IPS-15b (cell line): ENCODE measurements around the gene MMP25.
"Not testable (repeated sequence)": the region's sequence is repeated elsewhere in the genome, so short reads cannot be mapped to it uniquely, and the experiment has no call there.

ENCODE experiments used
- H3K27me3 ChIP-seq: one replicate; pipeline ENCODE4 v1.6.1; 2013; ENCODE audit warnings: low read length; ENCODE audit not compliant: control insufficient read depth, insufficient read depth
- H3K36me3 ChIP-seq: one replicate; pipeline ENCODE4 v1.6.1; 2013; ENCODE audit warnings: low read length; ENCODE audit not compliant: control insufficient read depth, insufficient read depth
- H3K4me1 ChIP-seq: one replicate; pipeline ENCODE4 v1.6.1; 2013; ENCODE audit warnings: mild to moderate bottlenecking, low read length; ENCODE audit not compliant: control insufficient read depth, insufficient read depth
- H3K4me3 ChIP-seq: one replicate; pipeline ENCODE4 v1.5.1; 2013; ENCODE audit warnings: low read depth, low read length
- H3K9ac ChIP-seq: one replicate; pipeline ENCODE4 v1.6.1; 2013; ENCODE audit warnings: low read depth, mild to moderate bottlenecking, low read length
- H3K9me3 ChIP-seq: one replicate; pipeline ENCODE4 v1.6.1; 2013; ENCODE audit warnings: mild to moderate bottlenecking, low read length; ENCODE audit not compliant: control insufficient read depth, insufficient read depth

MMP25 gene

GRCh38 chr16:3072576-3073263 lies 26.4 kb downstream of the MMP25 start:
- not testable (repeated sequence) for H3K36me3 ChIP-seq, H3K9ac ChIP-seq

GRCh38 chr16:3073448-3073847 lies 27.1 kb downstream of the MMP25 start:
- Histone ChIP-seq H3K27me3 (no peaks in the 10 kb centered on the region), H3K36me3 (no peaks in the 10 kb centered on the region), H3K4me3 (no peak overlapping the region), H3K4me1 (no peaks in the 10 kb centered on the region), H3K9ac (no peak overlapping the region), H3K9me3 (no peaks in the 10 kb centered on the region)

More at GRCh38 chr16:3072576-3073263, 26.4 kb downstream of the MMP25 start:
- not testable (repeated sequence) for H3K4me1 ChIP-seq, H3K4me3 ChIP-seq, H3K9me3 ChIP-seq, H3K27me3 ChIP-seq

GRCh38 chr16:3074860-3075522 lies 28.6 kb downstream of the MMP25 start:
- no peak overlapping the region for H3K4me3 ChIP-seq
- no peak overlapping the region for H3K9ac ChIP-seq
- peaks cover 8% of the 10 kb centered on the region for H3K4me1 ChIP-seq
- no peaks in the 10 kb centered on the region for H3K27me3 ChIP-seq
- H3K36me3 ChIP-seq = no peaks in the 10 kb centered on the region
- H3K9me3 ChIP-seq = no peaks in the 10 kb centered on the region

- Histone ChIP-seq H3K4me3 (no peak overlapping the region), H3K9ac (no peak overlapping the region), H3K27me3 (no peaks in the 10 kb centered on the region), H3K4me1 (peaks cover 8% of the 10 kb centered on the region), H3K36me3 (no peaks in the 10 kb centered on the region), H3K9me3 (no peaks in the 10 kb centered on the region)
Observed at GRCh38 chr16:3075523-3075915, 29.2 kb downstream of the MMP25 start.

- not testable (repeated sequence) for H3K9ac ChIP-seq, H3K4me1 ChIP-seq, H3K27me3 ChIP-seq, H3K4me3 ChIP-seq, H3K36me3 ChIP-seq, H3K9me3 ChIP-seq
Observed at GRCh38 chr16:3075946-3076345, 29.6 kb downstream of the MMP25 start.

GRCh38 chr16:3076577-3076976 lies 30.2 kb downstream of the MMP25 start:
- H3K4me1 ChIP-seq = peaks cover 8% of the 10 kb centered on the region
- no peak overlapping the region for H3K4me3 ChIP-seq
- H3K9ac ChIP-seq = no peak overlapping the region
- no peaks in the 10 kb centered on the region for H3K9me3 ChIP-seq
- no peaks in the 10 kb centered on the region for H3K36me3 ChIP-seq
- H3K27me3 ChIP-seq = no peaks in the 10 kb centered on the region

- Histone ChIP-seq H3K36me3 (no peaks in the 10 kb centered on the region), H3K9ac (no peak overlapping the region), H3K4me1 (peaks cover 8% of the 10 kb centered on the region), H3K27me3 (no peaks in the 10 kb centered on the region), H3K9me3 (no peaks in the 10 kb centered on the region), H3K4me3 (no peak overlapping the region)
Observed at GRCh38 chr16:3080024-3080423, 33.7 kb downstream of the MMP25 start.

- H3K27me3 ChIP-seq, H3K36me3 ChIP-seq, H3K9ac ChIP-seq, H3K4me1 ChIP-seq, H3K4me3 ChIP-seq, H3K9me3 ChIP-seq: not testable (repeated sequence)
Observed at GRCh38 chr16:3081957-3082356, 35.6 kb downstream of the MMP25 start.

- not testable (repeated sequence) for H3K9me3 ChIP-seq, H3K4me1 ChIP-seq, H3K9ac ChIP-seq, H3K27me3 ChIP-seq, H3K36me3 ChIP-seq, H3K4me3 ChIP-seq
Observed at GRCh38 chr16:3083408-3083807, 37.0 kb downstream of the MMP25 start.

- Histone ChIP-seq H3K36me3 (peaks cover 17% of the 10 kb centered on the region), H3K27me3 (no peaks in the 10 kb centered on the region), H3K4me1 (no peaks in the 10 kb centered on the region), H3K9ac (no peak overlapping the region), H3K9me3 (no peaks in the 10 kb centered on the region), H3K4me3 (no peak overlapping the region)
Observed at GRCh38 chr16:3084491-3084890, 38.1 kb downstream of the MMP25 start.

GRCh38 chr16:3084969-3085670 lies 38.8 kb downstream of the MMP25 start:
- Histone ChIP-seq H3K27me3 (no peaks in the 10 kb centered on the region), H3K9ac (no peak overlapping the region), H3K36me3 (peaks cover 23% of the 10 kb centered on the region), H3K4me3 (no peak overlapping the region), H3K4me1 (no peaks in the 10 kb centered on the region), H3K9me3 (no peaks in the 10 kb centered on the region)
